Smooth muscle cell of the coronary artery (primary cell): Measurements from ENCODE around the gene RPS21. TPM values are rescaled to one million over a fixed set of nuclear protein-coding genes. Genes with fewer than 3 reads are reported as not detected.

Experiments used
- total RNA-seq: library from RNA; depleted of rRNA; stranded (reverse); fragments of >200 nt; gene quantifications from 2 replicates; pipeline ENCODE4 v1.2.3, GENCODE V29; 2014; ENCODE audit warnings: low replicate concordance

Gene RPS21
- 1,874 and 4,029 TPM in 2 replicates for total RNA-seq

DNA sequence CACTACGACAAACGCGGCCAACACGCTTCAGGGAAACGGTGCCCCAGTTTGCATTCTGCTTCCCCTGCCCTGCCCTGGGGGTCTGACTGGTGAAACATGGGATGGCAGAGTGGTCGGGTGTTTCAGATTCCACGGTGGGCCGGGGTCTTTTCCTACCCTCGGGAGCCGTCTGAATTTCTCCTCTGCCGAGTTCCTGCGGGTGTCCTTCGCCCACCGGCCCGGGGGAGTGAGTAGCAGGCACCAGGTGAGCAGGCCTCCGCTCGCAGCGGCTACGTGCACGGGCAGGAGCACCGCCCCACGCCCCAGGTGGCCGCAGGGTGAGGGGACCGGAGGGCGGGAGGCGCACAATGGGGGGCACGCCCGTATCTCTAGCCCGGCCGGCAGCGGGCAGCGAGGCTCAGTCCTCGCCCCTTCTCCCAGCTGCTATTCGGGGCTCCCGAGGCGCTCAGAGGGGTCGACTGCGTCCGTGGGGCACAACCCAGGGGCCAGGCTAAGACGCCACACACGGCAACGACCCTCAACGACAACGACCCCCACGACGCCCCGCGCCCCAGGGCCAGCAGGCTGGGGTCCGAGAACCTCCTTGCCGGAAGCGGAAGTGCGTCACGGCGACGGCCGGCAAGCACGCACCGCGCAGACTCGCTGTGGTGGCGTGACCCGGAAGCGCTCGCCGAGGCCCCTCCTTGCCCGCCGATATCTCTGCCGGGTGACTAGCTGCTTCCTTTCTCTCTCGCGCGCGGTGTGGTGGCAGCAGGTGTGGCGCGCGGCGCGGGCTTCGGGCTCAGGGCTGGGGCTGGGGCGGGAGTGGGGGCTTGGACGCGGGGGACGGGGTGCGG is at the start of gene RPS21:
Gene RPS21 (plus strand): TSS at position 721 of the 836 bp plus-strand sequence. CDS start 236 bp downstream, outside the sequence.

DNA sequence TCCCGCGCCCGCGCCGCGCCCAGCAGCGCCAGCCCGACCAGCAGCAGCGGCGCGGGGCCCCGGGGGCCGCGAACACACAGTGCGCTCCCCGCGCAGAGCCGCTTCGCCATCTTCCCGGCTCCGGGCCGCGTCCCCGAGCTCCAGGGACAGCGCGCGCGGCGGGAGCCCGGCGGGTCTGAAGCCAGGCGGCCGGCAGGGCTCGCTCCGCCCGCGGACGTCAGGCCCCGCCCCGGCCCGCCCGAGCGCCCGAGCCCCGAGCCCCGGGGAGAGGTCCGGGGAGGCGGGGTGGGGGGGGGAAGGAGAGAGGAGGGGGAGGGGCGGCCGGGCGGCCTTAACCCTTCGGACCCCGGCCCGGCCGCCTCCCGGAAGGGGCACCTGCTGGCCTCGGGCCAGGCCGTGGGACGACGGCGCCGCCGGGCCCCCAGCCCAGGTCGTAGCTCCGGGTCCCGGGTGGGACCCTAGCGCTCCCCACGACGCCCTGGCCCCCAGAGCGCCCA is 19.7 kb upstream of the RPS21 start, which contains the start of gene LAMA5:
Gene LAMA5 (minus strand): TSS at position 177 of the 497 bp plus-strand sequence. CDS start 67 bp downstream, at position 110.

DNA sequence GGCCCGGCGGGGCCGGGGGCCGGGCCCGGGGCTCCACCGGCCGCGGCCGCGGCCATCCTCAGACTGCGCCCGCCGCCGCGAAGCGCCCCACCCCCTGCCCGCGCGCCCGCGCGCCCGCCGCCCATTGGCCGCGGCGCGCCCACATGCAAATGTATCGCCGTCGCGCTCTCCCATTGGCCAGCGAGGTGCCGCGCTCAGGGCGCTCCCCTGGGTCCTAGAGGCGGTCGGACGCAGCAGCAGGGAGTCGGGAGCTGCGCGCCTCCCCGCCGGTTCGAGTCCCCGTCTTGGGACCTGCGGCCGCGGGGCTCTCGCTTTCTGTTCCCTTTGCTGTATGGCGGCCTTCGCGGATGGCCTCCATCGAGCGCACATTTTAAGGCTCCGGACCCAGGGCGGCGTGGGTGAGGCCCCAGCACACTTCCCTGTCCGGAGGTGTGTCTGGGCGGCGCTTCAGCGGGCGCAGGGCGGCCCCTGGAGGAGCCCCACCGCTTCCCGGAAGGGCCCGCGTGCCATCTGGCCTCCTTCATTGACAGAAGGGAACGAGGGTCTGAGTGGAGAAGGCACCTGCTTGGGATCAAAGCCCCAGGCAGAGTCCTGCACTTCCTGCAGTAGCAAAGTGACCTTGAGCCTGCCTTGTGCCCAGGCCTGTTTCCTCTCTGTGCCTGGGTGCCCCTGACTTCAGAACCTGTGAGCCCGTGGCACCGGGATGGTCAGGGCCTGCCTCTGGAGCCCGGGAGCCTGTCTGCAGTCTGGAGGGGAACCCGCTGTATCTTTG is 20.5 kb downstream of the RPS21 start, which contains the start of gene CABLES2:
Gene CABLES2 (minus strand): TSS at position 65 of the 772 bp plus-strand sequence. CDS start 9 bp downstream, at position 56.

DNA sequence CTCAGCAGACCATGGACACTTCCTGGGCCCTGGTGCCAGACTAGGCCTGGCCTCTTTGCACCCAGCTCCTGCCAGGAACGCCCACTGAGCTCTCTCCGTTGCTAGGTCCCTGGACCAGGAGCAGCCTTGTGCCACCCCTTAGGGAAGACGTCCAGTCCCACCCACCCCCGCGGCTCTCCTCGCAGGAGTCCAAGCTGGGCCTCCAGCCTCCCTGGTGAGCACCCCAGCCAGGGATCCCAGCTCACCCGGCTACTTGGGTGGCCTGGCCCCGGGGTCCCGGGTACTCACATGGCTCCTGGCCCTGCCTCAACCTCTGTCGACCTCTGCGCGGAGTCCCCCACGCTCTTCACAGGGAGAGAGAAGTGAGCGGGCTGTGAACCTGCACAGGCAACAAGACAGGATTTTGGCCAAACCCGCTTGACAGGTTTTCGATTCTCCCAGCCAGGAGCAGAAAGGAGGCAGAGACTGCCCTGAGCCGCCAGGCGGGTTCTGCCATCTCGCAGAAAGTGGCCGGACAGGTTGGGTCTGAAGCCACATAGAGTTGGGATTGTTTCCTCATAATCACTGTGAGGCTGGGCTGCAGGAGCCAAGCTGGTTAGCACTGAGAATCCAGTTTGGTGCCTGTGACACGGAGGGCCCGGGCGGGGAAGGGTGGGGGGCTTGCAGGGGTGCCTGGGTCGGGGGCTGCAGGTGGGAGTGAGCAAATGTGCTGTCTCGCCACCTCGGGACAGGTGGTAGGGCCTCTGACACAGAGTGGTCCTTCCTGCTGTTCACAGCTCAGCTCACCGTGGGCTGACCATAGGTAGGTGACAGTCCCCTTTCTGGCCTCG is 40.5 kb downstream of the RPS21 start, which contains the start of gene RBBP8NL:
Gene RBBP8NL (minus strand): TSS at position 368 of the 830 bp plus-strand sequence. CDS start 7,892 bp downstream, outside the sequence.

Other genes starting within 250 kb of the RPS21 start
- gene PSMA7, start 243.7 kb upstream of the RPS21 start, total RNA-seq = 465 and 472 TPM in 2 replicates
- gene SS18L1, start 243.3 kb upstream of the RPS21 start, total RNA-seq = 11.0 and 21.2 TPM in 2 replicates
- gene MTG2, start 204.1 kb upstream of the RPS21 start, total RNA-seq = 18.3 and 22.2 TPM in 2 replicates
- gene HRH3, start 166.8 kb upstream of the RPS21 start, total RNA-seq = not detected in 2 replicates
- 33.2 and 38.6 TPM in 2 replicates for gene OSBPL2, start 148.6 kb upstream of the RPS21 start, total RNA-seq
- 51.1 and 93.3 TPM in 2 replicates for gene ADRM1, start 84.1 kb upstream of the RPS21 start, total RNA-seq
- gene LAMA5, start 19.8 kb upstream of the RPS21 start, total RNA-seq = 8.1 and 63.7 TPM in 2 replicates
- 0.45 and 0.47 TPM in 2 replicates for gene CABLES2, start 20.2 kb downstream of the RPS21 start, total RNA-seq
- gene RBBP8NL, start 40.4 kb downstream of the RPS21 start, total RNA-seq = not detected in 2 replicates
- gene GATA5, start 88.9 kb downstream of the RPS21 start, total RNA-seq = 1.7 TPM in 1 of 2 replicates, not detected in the other